DMS153 treated with DMSO at 0.1 percent for 48 hours (cell line): Measurements from ENCODE around the gene INSIG2.
"Not testable (repeated sequence)": the region's sequence is repeated elsewhere in the genome, so short reads cannot be mapped to it uniquely, and the experiment has no call there.

Experiments
- DNase-seq: peaks from one replicate; lab custom pipeline; 2025; ENCODE audit not compliant: unreplicated experiment; lab: John Stamatoyannopoulos, UW

The INSIG2 gene

DNA sequence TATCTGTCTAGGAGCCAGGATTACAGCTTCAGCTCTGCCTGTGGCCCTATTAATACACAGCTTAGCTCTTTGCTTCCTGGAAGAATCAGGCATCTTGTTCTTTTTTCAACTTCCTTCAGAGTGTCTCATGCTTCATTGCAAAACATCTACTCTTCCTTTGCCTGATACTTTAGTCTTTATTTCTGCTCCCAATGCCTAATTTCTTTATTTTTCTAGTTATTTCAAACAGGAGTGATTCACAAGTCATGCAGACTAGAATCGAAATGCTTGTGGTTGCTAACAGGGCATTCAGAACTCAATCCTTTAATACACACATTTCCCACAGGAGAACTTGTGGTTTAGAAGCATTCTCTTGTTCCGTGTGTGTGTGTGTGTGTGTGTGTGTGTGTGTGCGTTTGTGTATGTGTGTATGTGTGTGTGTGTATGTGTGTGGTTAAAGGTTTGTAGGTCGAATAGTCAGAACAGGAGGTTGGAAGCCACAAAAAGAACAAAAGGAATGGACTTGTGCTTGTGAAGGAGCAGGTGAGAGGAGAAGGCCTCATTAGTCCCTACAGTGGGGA lies 28.3 kb upstream of the INSIG2 start:
- DNase-seq = no peak

DNA sequence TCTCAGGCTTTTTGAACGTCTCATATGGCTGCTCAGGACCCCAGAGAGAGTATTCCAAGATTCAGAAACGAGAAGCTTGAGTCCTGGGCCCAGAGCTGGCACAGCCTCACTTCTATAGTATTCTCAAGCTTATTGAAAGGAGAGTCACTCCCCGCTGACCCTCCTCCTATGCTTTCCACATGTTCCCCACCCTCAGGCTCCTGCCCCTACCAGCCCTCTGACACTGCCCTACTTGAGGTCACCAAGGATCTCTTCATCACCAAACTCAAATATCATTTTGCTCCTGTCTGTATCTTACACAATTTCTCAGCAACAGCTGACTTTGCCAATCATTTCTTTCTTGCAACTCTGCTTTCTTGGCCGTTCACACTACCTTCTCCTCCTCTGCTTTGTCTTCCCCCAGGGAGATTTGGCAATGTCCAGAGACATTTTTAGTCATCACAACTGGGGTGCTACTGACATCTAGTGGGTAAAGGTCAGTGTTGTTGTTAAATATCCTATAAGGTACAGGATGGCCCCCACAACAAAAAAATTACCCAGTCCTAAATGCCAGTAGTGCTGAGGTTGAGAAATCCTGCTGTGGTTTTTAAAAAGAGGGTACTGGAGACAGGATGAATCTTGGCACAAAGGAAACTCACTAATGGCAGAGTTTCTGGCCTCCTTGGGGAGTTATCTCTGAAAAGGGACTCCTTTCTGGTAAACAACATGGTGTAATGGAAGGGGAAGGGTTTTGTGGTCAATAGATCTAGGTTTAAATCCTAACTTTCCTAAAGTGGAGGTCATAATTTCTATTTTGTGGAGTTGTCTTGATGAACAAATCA lies 26.9 kb upstream of the INSIG2 start:
- peak; percentile 35 for DNase-seq

DNA sequence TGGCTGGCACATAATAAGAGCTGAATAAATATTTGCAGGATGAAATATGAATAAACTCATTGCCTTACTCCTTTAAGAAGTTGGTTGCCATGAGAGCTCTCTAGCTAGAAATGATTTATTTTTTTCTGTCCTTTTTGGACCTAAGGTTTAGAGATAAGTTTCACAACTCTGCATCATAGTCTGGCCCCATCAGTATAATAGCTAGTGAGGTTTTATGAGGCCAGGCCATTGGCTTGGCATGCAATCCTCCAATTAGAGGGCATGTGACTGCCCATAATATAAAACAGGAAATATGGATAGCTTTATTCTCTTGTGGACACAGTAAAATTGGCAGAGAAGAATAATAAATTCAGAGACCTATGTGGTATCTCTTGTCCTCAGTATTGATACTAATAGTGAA lies 26.2 kb upstream of the INSIG2 start:
- DNase-seq = no peak

DNA sequence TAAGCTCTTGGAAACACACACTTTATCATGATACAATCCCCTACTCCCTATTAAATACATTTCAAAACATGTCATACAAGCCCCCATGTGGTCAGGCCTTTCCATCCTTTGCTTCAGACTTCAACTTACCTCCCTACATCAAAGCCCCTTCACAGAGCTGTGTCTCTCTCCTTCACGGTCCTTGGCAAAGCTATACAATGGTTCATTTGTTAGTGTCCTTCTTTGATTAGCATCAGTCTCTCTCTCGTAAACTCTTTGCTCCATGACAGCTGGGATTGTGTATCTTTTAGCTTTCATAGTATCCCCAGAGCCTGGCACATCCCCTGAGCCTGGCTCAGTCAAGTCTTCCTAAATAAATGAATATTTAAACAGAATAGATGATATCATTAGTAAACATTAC lies 25.6 kb upstream of the INSIG2 start:
- DNase-seq = no peak

DNA sequence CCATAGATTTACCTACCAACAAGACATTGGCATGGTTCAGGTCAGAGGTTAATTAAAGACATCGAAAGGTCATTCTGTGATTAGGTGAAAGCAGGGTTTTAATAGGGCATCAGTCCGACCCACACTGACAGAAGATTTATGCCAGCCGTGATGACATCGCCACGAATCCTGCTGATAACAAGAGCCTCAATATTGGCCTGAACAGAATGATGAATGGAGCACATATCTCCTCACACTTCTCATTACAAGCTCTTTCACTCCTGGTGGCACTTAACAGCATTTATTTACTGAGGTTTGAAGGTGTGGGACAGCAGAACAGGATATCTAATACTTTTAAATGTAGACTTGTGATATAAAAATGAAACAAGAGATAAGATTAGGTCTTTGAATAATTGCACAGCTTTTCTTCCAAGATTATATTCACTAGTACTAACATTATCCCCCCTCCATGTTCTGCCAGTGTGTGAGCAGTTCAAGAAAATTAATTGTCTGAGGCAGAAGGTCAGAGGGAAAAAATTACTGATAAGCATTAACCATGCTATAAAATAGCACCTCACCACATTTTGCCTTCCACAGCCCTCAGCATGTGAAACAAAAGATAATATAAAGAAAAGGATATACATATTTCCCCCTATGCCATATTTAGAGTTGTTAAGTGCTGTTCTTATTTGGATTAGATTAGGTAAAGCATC lies 23.1 kb upstream of the INSIG2 start:
- DNase-seq = no peak

DNA sequence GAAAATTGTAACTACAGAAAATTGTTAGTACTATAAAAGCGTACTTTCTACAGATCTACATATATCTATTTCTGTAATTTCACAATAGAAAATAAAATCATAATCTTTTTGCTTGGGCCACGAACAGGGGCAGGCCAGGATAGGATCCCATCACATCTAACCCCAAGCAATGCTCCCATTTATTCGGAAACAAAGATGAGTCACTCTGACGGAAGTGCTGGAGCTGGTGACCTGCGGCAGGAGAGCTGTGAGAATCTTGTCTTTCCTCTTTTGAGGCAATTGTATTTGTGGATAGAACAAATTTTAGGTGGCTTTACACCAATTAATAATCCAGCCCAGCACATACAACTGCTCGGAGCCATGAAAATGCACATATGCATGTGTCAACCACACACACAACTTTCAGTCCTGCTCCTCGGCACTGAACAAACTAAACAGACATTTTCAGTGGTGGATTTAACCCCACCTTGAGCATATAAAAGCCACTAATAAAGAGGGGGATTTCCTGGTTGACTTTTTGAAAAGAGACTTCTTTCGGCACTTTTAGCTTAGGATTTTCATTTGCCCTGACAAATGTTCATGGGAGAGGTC lies 22.3 kb upstream of the INSIG2 start:
- DNase-seq = no peak

DNA sequence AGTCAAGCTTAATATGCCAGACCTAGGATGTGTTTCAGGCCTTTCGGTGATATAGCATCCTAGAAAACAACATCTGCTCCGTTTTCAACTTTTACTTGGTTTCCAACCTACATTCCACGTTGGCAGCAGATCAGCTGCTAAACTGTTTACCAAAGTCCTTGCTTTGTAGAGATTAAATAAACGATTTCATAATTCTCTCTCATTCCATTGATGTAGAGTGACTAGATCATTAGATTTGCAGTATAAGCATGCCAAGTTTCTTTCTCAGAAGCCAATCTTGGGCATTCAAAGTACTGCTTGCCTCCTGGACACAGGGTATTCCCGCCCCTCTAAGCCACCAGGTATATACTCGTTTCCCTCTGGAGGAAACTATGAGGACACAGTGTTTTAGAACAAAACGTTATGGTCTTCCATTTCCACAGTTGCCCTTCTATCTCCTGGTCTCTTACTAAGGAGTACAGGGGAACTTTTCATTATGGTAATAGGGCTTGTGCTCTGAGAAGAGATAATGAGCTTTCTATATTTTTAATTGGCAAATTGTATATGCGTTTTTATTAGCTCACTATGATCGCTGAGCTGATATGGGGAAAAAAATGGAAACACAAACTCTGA lies 10.5 kb upstream of the INSIG2 start:
- no peak for DNase-seq

DNA sequence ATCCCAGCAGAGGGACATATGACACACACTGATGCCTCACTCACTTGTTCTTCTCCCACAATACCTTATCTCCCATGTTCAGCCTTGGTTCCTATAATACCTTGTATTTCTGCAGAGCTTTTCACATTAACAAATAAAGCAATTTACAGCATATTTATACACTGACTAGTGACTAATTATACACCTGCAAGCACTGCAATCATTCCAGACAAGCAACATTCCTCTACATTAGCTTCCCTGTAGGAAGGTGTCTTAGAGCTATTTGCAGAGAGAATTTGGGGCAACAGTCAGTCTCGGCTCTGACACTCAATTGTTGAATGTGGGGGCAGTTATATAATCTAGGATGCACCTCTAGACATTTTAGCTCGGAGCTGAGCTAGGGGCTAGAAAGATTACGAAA lies 9.5 kb upstream of the INSIG2 start:
- DNase-seq = no peak

DNA sequence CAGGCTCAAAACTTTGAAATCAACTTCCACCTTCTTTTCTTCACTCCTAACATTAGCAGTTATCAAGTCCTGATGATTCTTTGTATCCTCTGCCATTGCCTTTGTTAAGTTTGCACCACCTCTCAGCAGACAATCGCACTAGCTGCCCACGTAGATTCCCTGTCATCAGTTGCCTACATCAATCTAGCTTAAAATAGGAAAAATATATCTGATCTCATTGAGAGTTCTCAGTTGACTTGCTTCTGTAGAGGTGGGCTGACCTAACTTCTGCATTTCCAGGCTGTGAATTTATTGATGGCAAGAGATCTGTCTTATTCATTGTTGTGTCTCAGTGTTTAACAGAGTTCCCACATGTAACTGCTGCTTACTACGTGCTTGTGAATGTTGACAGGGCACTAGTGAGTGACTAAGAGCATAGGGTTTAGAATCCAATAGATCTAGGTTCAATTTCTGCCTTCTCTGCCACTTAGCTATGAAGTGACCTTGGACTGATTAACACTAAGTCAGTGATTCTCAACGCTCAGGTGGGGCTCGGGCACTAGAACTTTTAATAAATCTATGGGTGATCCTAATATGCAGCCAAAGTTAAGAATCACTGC lies 3.7 kb upstream of the INSIG2 start:
- no peak for DNase-seq

DNA sequence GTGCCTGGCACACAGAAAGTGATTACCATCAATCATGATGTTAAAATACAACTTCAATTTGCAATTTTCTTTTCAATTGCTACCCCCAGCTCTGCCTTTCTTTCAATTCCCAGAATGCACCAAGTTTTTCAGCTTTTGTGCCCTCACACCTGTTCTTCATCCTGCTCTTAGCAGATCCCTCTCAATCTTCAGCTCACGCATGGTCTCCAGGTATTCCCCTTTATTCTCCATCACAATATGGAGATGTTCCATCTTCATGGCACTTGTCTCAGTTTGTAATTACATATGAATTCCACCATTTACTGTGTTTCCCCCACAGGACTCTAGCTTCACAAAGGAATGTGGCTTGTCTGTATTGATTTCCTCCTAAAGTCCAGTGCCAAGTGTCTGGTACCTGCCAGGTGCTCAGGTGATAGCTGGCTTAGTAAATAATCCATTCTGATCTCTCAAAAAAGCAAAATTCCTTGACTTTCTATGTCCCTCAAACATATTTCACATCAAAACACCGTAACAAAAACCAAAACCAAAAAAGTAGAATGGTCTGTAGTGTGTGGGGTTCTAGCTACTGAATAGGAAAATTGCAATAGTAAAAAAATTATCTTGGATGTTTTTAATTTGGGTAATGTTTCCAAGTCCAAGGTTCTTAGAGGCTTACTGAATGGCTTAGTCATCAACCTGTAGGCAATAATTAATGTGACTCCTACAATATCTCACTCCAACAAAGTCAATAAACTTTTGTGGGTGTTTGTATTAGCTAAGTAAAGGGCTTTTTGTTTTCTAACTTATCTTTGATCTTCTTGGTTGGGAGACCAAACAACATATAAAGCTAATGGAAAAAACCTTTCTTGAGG lies 2.9 kb upstream of the INSIG2 start:
- no peak for DNase-seq

DNA sequence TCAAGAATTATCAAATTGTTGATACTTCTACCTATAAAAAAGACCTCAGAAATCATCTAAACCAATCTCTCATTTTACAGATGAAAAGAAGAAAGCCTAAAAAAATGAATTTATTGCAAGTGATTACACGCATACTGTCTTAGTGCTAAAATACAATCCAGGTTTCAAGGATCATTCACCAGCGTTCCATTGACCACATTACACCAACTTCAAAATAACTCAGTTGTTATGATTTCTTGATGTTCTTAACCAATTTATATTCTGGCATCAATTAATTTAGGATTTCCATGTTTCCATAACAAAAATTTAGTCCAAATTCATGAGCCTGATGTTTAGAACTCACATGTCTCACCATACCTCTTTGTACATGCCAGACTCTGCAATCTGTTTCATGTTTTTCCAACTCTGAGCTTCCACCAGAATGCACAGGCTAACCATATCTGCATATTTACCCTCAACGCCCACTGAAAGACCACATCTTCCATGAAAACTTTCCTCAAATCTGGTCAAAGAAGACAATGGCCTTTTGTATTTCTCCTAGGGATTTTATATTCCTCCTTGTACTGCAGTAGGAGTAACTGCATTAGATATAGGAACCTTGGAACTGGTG lies 2.1 kb upstream of the INSIG2 start:
- no peak for DNase-seq

DNA sequence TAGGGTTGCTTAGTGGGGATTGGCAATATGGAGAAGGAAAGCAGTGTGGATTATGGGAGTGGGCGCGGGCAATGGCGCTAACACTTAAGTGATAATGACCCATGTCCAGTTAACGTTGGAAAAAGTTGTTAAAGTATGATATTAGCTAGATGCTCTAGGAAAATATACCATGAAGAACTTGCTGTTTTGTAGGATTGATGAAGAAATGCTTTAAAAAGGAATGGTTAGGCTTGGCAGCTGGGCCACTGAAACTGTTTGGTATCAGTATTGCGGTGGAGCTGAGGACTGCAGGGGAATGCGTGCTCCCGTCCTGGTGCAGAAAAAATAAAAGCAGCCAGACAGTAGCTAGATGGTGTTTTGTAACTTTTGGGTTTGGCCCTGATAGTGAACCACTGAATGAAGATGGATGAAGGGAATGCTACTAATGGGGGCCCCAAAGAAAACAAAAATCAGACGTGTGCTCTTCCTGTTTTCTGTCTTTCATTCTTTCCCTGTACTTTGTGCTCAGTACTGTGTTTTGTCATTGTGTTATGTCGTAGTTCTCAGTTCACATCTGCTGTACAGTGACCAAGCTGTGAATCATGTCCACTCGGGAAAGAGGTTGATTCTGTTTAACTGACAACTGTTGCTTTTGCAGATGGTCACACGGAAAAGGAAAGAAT lies 999 bp downstream of the INSIG2 start:
- no peak for DNase-seq

DNA sequence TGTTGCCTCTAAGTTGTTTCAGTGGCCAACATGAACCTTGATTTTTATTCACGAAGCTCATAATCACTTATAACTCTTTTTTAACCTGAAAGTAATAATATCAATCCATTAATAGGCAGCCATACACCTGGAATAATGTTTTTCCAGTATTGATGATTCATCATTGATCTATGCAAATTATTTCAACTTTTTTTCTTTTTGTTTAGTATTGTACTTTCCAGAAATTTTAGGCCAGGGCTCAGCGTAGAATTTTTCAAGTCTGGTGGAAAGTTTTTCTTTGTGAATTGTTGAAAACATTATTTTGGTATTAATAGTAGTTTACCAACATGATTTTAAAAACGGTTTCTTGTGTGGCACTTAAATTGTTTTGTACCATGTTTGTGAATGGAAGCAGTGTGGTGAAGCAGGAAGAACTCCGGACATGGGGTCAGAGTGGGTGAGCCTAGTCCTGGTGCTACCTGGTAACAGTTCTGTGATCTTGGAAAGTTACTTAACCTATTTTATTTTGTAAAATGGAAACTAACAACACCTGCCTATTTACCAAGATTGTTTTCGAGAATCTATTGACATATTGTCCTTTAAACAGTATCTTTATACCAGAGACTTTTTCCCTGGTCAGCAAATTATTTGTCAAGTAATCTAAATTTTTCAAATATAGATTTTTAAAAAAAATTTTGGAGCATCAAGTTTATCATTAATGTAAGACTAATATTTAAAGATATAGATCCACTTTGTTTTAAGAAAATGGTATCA lies 2.3 kb downstream of the INSIG2 start:
- no peak for DNase-seq

DNA sequence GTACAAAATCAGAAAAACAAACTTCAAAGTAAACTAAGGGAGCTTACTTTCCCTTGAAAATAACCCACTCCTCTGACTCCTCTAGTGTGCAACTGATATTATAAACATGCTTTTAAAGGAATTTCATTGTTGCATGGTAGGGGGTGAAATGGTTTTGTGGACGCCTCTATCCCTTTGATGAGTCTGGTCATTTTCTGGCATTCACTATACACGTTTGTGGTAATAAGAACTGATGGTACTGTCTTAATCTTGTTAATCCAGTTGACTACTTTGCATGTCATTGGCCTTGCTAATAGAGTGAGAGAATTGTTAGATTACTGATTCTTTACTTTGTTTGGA lies 2.8 kb downstream of the INSIG2 start:
- no peak for DNase-seq

DNA sequence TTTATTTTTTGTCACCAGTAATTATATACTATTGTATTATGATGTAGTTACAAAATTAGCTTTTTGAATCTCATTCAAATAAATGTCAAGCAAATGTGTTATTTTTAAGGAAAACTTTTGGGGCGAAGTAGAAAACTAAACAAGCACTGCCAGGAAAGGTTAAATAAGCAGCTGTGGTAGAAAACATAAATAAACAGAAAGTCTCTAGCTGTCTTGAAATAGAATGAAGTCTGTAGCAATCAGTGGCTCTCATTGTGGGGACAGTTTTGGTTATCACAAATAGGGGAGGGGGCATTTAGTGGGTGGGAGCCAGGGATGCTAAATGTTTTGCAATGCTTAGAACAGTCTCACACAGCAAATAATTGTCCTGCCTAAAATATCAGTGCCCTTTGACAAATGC lies 3.4 kb downstream of the INSIG2 start:
- no peak for DNase-seq

DNA sequence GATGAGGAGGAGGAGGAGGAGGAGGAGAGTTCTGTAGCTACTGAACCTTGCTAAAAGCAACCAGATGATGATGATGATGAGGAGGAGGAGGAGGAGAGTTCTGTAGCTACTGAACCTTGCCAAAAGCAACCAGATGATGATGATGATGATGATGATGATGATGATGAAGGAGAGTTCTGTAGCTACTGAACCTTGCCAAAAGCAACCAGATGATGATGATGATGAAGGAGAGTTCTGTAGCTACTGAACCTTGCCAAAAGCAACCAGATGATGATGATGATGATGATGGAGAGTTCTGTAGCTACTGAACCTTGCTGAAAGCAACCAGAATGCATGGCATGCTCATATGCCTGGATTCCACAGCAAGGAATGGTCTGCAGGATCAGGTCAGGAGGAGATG lies 5.8 kb downstream of the INSIG2 start:
- DNase-seq = not testable (repeated sequence)

DNA sequence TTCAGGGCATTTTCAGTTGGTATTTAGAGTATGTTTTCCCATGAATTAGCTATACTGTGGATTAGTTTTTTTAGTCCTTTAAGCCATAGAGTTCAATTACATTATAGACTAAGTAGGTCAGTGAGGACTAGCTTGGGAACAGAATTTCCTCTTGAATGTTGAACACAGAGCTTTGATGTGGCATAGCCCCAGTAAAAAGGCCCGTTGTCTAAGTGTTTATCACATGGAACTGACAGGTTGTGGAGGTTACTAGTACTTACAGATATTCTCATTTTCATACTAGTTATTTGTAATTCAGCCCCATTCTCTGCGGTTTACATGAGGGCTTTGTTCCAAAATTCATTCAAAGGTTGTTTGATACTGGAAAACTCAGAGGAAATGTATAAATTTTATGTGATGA lies 6.2 kb downstream of the INSIG2 start:
- no peak for DNase-seq

DNA sequence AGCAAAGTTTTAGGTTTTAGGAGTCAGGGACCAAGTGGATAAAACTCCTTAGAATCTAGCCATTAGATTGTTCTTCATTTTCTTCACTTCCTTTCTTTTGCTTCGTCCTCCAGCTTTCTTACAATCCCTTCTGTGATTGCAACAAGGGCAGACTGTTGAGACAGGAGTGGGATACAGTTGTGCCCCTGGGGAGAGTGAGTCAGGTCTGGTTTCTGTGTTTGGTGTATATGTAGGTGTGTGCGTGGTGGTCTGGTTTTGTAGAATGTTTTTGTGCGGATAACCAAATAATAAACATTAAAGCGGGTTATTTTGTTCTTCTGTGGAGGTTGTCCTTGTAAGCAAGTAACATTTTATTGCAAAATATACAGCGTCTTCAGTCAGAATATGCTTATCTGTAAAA lies 7.3 kb downstream of the INSIG2 start:
- DNase-seq = no peak

DNA sequence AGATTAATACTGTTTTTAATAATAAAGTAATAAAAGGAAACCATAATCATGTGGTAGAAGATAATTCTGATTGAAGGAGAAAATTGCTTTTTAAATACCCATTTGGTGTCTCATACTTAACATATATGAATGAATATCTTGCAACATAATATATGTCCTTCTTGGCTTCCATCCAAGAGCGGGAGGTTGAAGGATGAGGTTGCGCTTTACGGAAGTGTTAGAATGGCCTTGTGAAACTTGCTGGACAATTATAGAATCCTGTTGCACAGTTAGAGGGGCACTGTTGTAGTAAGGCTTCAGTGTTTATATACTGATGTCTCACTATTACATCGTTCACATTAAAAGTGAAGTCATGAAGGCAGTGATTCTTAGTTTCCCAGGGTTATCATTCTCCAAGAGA lies 9.4 kb downstream of the INSIG2 start:
- DNase-seq = no peak
